Endothelial cell (in vitro differentiated cells): ENCODE results near the gene KMT2D. TPM values are rescaled to one million over a fixed set of nuclear protein-coding genes. Genes with fewer than 3 reads are reported as not detected.

Source experiments
- DNase-seq: peaks from one replicate; pipeline ENCODE4 v3.0.0; 2021; ENCODE audit warnings: low spot score
- H3K27ac Mint-ChIP-seq: one replicate; pipeline ENCODE4 v1.8.0; 2021; ENCODE audit warnings: mixed read lengths, inconsistent platforms; ENCODE audit not compliant: unreplicated experiment
- H3K27me3 Mint-ChIP-seq: one replicate; pipeline ENCODE4 v1.8.0; 2021; ENCODE audit warnings: mild to moderate bottlenecking, moderate library complexity, mixed read lengths, inconsistent platforms; ENCODE audit not compliant: unreplicated experiment
- H3K36me3 Mint-ChIP-seq: one replicate; pipeline ENCODE4 v1.8.0; 2021; ENCODE audit warnings: mild to moderate bottlenecking, low read depth, mixed read lengths, inconsistent platforms; ENCODE audit not compliant: unreplicated experiment
- H3K4me1 Mint-ChIP-seq: one replicate; pipeline ENCODE4 v1.8.0; 2021; ENCODE audit warnings: mild to moderate bottlenecking, mixed read lengths, inconsistent platforms; ENCODE audit not compliant: unreplicated experiment
- H3K4me3 Mint-ChIP-seq: one replicate; pipeline ENCODE4 v1.8.0; 2021; ENCODE audit warnings: mild to moderate bottlenecking, mixed read lengths, inconsistent platforms; ENCODE audit not compliant: unreplicated experiment
- H3K9me3 Mint-ChIP-seq: one replicate; pipeline ENCODE4 v1.8.0; 2021; ENCODE audit warnings: mixed read lengths, inconsistent platforms; ENCODE audit not compliant: unreplicated experiment
- total RNA-seq: library from RNA; stranded (reverse); fragmentation: NEBNext Ultra II Directional; extraction: Animal tissue kit (Norgen Biotek cat#: 25700); gene quantifications from one replicate; pipeline ENCODE4 v1.2.1, GENCODE V29; 2021; ENCODE audit not compliant: unreplicated experiment
- TF ChIP-seq, protein P1 (sequence below): fragments of 200-600 bp; sonication (generic); IDR thresholded peaks from one replicate; pipeline ENCODE4 v1.5.0; 2021; ENCODE audit warnings: antibody characterized with exemption; ENCODE audit not compliant: unreplicated experiment

Gene KMT2D
- total RNA-seq, 1 donor from 2014 or later: 135 TPM

DNA sequence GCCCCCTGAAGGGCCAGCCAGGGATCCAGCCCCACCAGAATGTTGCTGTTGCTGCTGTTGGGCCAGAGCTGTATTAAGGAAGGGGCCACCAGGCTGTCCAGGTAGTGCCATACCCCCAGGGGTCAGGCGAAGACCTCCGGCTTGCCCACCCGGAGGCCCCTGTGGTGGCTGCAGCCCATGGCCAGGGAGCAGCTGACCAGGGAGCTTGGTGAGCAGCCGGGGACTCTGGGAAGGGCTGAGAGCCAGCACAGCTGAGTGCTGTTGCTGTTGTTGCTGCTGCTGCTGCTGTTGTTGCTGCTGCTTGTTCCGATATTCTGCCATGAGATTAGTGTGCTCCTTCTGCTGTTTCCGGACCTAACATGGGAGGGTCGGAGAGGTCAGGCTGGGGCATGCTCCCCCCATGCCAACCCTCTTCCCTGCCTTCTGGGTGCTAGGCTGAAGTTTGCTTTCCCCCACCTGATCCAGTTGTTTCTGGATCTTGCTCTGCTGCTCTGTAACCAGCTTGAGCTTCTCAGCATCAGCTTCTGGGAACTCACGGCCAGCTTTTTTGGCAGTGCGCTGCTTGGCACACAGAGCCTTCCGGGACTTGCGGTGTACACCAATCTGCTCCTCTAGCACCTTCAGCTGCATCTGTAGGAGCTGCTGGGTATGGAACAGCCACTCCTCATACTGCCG, 26.8 kb downstream of the KMT2D start:
- TF ChIP-seq, protein P1, sequence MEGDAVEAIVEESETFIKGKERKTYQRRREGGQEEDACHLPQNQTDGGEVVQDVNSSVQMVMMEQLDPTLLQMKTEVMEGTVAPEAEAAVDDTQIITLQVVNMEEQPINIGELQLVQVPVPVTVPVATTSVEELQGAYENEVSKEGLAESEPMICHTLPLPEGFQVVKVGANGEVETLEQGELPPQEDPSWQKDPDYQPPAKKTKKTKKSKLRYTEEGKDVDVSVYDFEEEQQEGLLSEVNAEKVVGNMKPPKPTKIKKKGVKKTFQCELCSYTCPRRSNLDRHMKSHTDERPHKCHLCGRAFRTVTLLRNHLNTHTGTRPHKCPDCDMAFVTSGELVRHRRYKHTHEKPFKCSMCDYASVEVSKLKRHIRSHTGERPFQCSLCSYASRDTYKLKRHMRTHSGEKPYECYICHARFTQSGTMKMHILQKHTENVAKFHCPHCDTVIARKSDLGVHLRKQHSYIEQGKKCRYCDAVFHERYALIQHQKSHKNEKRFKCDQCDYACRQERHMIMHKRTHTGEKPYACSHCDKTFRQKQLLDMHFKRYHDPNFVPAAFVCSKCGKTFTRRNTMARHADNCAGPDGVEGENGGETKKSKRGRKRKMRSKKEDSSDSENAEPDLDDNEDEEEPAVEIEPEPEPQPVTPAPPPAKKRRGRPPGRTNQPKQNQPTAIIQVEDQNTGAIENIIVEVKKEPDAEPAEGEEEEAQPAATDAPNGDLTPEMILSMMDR: no peak
- H3K27ac Mint-ChIP-seq: peak overlapping the region; percentile 50
- peaks cover 18% of the 10 kb centered on the region for H3K27me3 Mint-ChIP-seq
- no peaks in the 10 kb centered on the region for H3K4me1 Mint-ChIP-seq
- H3K9me3 Mint-ChIP-seq: no peaks in the 10 kb centered on the region
- peaks cover 60% of the 10 kb centered on the region for H3K36me3 Mint-ChIP-seq
- DNase-seq: no peak
- peak overlapping the region; percentile 71 for H3K4me3 Mint-ChIP-seq

DNA sequence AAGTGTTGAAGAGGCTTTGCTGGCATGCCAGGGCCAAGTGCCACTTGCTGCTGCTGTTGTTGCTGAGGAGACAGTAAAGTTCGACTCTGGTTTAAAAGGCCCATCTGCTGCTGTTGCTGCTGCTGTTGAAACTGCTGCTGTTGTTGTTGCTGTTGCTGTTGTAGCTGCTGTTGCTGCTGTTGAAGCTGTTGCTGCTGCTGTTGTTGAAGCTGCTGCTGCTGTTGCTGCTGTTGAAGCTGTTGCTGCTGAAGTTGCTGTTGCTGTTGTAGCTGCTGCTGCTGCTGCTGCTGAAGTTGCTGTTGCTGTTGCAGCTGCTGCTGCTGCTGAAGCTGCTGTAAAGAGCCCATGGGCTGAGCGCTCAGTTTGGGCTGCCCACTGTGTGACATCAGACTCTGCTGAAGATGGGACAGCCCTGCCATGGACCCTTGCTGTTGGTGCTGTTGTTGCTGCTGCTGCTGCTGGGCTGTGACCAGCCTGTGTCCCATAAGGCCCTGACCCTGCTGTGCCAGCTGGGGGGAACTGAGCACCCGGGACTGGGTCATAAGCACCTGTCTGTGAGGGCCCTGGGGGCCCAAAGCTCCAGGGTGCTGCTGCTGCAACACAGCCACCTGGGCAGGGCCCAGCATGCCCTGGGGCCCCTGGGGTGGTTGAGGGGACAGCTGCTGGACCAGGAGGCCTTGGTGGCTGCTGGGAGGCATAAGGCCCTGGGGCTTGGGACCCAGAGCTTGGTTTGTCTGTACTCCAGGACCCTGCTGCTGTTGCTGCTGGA, 27.7 kb downstream of the KMT2D start:
- Mint-ChIP-seq H3K4me1 (no peaks in the 10 kb centered on the region), H3K27ac (peak overlapping the region; percentile 61), H3K36me3 (peaks cover 59% of the 10 kb centered on the region), H3K9me3 (no peaks in the 10 kb centered on the region), H3K27me3 (peaks cover 20% of the 10 kb centered on the region), H3K4me3 (peak overlapping the region; percentile 65)
- TF ChIP-seq, protein P1: no peak
- no peak for DNase-seq

DNA sequence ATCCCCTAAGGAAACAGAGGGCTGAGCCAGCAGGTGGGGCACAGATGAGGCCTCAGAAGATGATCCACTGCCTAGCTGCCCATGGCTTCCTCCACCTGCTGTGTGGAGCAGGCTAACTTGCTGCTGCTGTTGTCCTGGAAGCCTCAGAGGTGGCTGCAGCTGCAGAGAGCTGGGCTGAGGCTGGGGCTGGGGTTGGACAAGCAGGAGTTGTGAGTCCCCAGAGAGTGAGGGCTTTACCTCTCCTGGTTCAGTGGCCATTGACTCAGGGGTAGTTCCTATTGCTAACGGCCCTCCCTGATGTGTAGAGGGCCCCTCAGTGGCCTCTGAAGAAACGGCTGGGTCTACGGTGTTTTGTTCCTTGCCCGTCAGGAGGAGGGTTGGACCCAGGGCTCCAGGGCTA, 28.3 kb downstream of the KMT2D start:
- TF ChIP-seq, protein P1: no peak
- Mint-ChIP-seq H3K27ac (peak overlapping the region; percentile 61), H3K4me3 (peak overlapping the region; percentile 65), H3K4me1 (no peaks in the 10 kb centered on the region), H3K36me3 (peaks cover 64% of the 10 kb centered on the region), H3K9me3 (no peaks in the 10 kb centered on the region), H3K27me3 (peaks cover 21% of the 10 kb centered on the region)
- DNase-seq: no peak

DNA sequence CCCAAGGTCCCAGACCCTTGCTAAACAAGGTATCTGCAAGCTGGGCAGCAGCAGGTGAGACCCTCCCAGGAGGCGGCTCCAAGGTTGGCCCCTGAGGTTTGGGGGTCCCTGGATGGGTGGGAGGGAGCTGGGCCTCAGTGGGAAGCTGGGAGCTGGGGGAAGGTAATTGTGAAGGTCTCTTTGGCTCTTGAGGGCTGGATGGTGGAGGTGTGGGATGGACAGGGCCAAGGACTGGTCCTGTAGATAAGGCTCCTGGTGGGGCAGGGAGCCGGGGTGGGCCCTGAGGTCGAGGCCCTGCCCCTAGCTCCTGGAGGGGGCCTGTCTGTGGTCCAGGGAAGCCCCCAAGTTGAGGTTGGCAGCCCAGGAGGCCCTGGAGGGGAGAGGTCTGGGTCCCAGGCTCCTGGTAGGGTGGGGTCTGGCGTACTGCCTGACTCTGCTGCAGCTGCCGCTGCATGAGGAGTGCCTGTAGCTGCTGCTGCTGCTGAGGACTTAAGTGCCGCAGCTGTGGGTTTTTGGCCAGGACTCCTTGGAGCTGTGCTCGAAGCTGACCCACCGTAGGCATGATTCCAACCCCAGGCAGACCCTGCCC, 28.9 kb downstream of the KMT2D start:
- H3K9me3 Mint-ChIP-seq: no peaks in the 10 kb centered on the region
- peaks cover 61% of the 10 kb centered on the region for H3K36me3 Mint-ChIP-seq
- DNase-seq: no peak
- no peak overlapping the region for H3K4me3 Mint-ChIP-seq
- no peaks in the 10 kb centered on the region for H3K4me1 Mint-ChIP-seq
- H3K27me3 Mint-ChIP-seq: peaks cover 22% of the 10 kb centered on the region
- TF ChIP-seq, protein P1: no peak
- no peak overlapping the region for H3K27ac Mint-ChIP-seq
